Activated naive CD8-positive, alpha-beta T cell treated with anti-CD3 and anti-CD28 coated beads, Interleukin-2, amount 10 ng/mL, durations not matched to agents 7 days and 5 days (primary cell): ENCODE measurements around the gene YEATS2. TPM values are rescaled to one million over a fixed set of nuclear protein-coding genes. Genes with fewer than 3 reads are reported as not detected.
A peak's percentile ranks its signal among the peaks of the same experiment; 100 is the strongest.

Source experiments
- ATAC-seq: fragments of 150-1000 bp; cut with Tn5 transposase; one replicate; pipeline ENCODE4 v1.10.0; 2021; ENCODE audit warnings: low read depth, moderate library complexity
- POLR2A ChIA-PET: fragments of 350-600 bp; sonication (Branson Sonifier 250); formaldehyde crosslinking; loops from one replicate; lab custom pipeline; 2021; ENCODE audit warnings: antibody characterized with exemption; lab: Charles Lee
- DNase-seq: peaks from one replicate; pipeline ENCODE4 v3.0.0; 2021
- H3K27ac Mint-ChIP-seq: one replicate; pipeline ENCODE4 v1.8.0; 2022; ENCODE audit warnings: mild to moderate bottlenecking, mixed read lengths
- H3K27me3 Mint-ChIP-seq: one replicate; pipeline ENCODE4 v1.8.0; 2022; ENCODE audit warnings: mild to moderate bottlenecking, moderate library complexity, mixed read lengths
- H3K36me3 Mint-ChIP-seq: one replicate; pipeline ENCODE4 v1.8.0; 2021; ENCODE audit warnings: mild to moderate bottlenecking, mixed read lengths
- H3K4me1 Mint-ChIP-seq: one replicate; pipeline ENCODE4 v1.8.0; 2021; ENCODE audit warnings: mixed read lengths
- H3K4me3 Mint-ChIP-seq: one replicate; pipeline ENCODE4 v1.8.0; 2022; ENCODE audit warnings: mild to moderate bottlenecking, moderate library complexity, mixed read lengths
- H3K9me3 Mint-ChIP-seq: one replicate; pipeline ENCODE4 v1.8.0; 2021; ENCODE audit warnings: mixed read lengths
- total RNA-seq, 2 experiments: library from RNA; stranded (reverse); gene quantifications; one replicate each; pipeline ENCODE4 v1.2.3, GENCODE V29; 2021

The YEATS2 gene
- total RNA-seq, 2 experiments from 2014 or later: 49.7 to 52.7 TPM

GRCh38 chr3:183812761-183813445 lies 115.3 kb downstream of the YEATS2 start:
- DNase-seq (no peak), ATAC-seq (no peak)
- Mint-ChIP-seq H3K27me3 (no peaks in the 10 kb centered on the region), H3K9me3 (no peaks in the 10 kb centered on the region), H3K4me3 (no peak overlapping the region), H3K4me1 (peaks cover 17% of the 10 kb centered on the region), H3K36me3 (peaks cover 12% of the 10 kb centered on the region), H3K27ac (peak overlapping the region; percentile 16)
- POLR2A ChIA-PET: interaction anchor here (0.6 to 1.7 kb wide), 2 partner anchors 10 to 23 kb away, joined by 3 to 7 read pairs; no protein-coding TSS in a partner anchor

- no peak for ATAC-seq
- Mint-ChIP-seq H3K27me3 (no peaks in the 10 kb centered on the region), H3K4me1 (peaks cover 17% of the 10 kb centered on the region), H3K36me3 (peaks cover 7% of the 10 kb centered on the region), H3K9me3 (no peaks in the 10 kb centered on the region), H3K4me3 (no peak overlapping the region), H3K27ac (peak overlapping the region; percentile 75)
- no peak for DNase-seq
- POLR2A ChIA-PET: interaction anchor here (0.7 to 1.7 kb wide), 2 partner anchors 9 to 18 kb away, joined by 3 to 7 read pairs; no protein-coding TSS in a partner anchor
Measured at GRCh38 chr3:183814240-183814639, 116.6 kb downstream of the YEATS2 start.

- Mint-ChIP-seq H3K27me3 (no peaks in the 10 kb centered on the region), H3K4me3 (peak overlapping the region; percentile 29), H3K27ac (peak overlapping the region; percentile 75), H3K36me3 (peaks cover 4% of the 10 kb centered on the region), H3K9me3 (no peaks in the 10 kb centered on the region), H3K4me1 (peaks cover 17% of the 10 kb centered on the region)
- POLR2A ChIA-PET: interaction anchor here (0.9 to 1.5 kb wide), 4 partner anchors 10 to 118 kb away, joined by 3 to 5 read pairs (median 4); partner anchors contain the start of genes PARL and YEATS2
- ATAC-seq: peak; percentile 65
- no peak for DNase-seq
Measured at GRCh38 chr3:183815563-183815940, 118.0 kb downstream of the YEATS2 start.

DNA sequence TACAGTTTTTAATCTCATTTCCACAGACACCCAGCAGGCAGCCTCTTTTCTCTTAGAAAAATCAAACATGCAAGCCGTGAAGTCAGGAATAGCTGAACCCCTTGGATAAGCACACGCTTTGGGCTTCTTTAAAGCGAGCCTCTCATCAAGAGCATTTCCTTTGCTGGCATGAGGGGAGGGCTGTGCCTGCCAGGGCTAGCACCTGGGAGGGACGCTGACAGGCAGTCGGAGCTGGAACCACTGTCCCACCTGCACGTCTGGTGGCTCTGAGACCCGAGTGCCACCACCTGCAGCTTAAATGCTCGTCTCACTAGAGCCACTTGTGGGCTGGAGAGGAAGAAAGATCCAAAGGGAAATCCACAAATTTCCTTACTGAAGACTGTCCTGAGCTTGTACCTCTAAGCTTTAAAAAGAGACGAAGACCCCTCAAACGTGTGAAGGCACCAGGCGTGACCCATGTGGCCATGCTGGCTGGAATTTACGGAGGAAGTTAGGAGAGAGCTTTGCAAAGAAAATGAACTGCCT lies 118.4 kb downstream of the YEATS2 start:
- Mint-ChIP-seq H3K4me1 (peaks cover 17% of the 10 kb centered on the region), H3K36me3 (peaks cover 4% of the 10 kb centered on the region), H3K27ac (peak overlapping the region; percentile 75), H3K9me3 (no peaks in the 10 kb centered on the region), H3K4me3 (peak overlapping the region; percentile 29), H3K27me3 (no peaks in the 10 kb centered on the region)
- ATAC-seq (no peak), DNase-seq (no peak)
- POLR2A ChIA-PET: interaction anchor here (1.2 to 1.5 kb wide), 3 partner anchors 10 to 69 kb away, joined by 3 to 5 read pairs (median 4); partner anchors contain the start of gene PARL

- no peak for ATAC-seq
- Mint-ChIP-seq H3K9me3 (no peaks in the 10 kb centered on the region), H3K4me3 (no peak overlapping the region), H3K4me1 (peaks cover 17% of the 10 kb centered on the region), H3K27ac (no peak overlapping the region), H3K36me3 (peaks cover 4% of the 10 kb centered on the region), H3K27me3 (no peaks in the 10 kb centered on the region)
- no peak for DNase-seq
- POLR2A ChIA-PET: interaction anchor here (1.4 to 1.5 kb wide), 2 partner anchors 9 to 68 kb away, joined by 3 to 5 read pairs; partner anchors contain the start of gene PARL
Measured at GRCh38 chr3:183816681-183817510, 119.3 kb downstream of the YEATS2 start.

DNA sequence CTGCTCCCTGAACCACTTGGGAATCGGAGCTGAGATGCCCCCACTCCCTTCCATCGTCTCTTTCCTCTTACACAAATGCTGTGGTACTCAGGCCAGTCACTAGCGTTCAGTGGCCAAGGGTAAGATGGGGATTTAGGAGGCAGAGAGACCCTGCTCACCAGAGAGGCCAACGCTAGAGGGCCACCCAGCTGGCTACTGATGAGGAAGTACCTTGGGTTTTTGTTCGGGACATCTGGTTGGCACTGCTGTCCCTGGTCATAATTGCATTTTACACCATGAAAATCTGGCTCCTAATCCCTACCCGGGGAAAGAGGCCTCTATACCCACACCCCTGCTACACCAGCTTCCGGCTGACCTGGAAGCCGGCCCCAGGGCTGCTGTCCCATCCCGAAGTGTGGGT lies 120.0 kb downstream of the YEATS2 start:
- H3K4me1 Mint-ChIP-seq: peaks cover 17% of the 10 kb centered on the region
- POLR2A ChIA-PET: no interaction called here
- peaks cover 6% of the 10 kb centered on the region for H3K36me3 Mint-ChIP-seq
- no peaks in the 10 kb centered on the region for H3K27me3 Mint-ChIP-seq
- no peaks in the 10 kb centered on the region for H3K9me3 Mint-ChIP-seq
- no peak for ATAC-seq
- no peak overlapping the region for H3K27ac Mint-ChIP-seq
- no peak overlapping the region for H3K4me3 Mint-ChIP-seq
- DNase-seq: no peak

GRCh38 chr3:183818041-183818620 lies 120.5 kb downstream of the YEATS2 start:
- POLR2A ChIA-PET: no interaction called here

DNA sequence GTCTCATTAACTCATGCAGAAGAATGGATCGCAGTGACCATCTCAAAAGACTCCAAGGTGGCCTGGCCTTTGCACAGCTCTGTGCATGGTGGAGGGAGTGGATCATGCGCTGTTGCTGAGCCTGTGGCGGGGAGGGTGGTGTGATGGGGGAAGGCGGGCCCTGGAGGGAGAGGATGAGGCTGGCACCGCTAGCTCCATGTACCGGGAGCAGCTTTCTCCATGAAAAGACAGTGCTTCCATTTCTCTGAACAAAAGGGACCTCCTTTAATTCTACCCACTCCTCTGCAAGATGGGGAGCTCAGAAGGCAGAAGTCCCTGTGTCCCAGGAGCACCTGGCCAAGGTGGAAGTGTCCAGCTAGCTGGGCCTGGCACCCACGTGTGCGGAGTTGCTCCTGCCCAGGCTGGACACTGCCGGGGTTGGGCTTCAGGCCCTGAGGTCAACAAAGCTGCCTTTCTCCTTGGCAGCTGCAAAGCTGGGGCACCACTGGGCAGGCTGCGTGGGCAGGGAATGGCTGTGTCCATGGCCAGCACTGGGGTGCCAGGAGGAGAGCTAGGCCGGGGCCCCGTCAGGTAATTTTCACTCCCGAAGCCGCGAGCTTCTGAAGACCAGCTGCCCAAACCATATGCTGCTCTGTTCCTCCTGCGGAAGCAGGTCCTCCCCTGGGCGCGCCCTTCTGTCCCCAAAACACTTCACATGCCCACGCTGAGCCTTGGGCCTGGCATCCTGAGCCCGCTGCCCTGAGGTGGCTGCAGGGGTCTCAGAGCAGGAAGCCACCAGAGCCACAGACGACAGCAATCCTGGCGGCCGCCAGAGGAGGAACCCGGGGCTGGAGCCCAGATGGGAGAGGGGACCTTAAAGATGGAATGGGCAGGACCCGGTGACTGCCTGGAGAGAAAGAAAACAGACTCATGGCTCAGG lies 121.4 kb downstream of the YEATS2 start:
- Mint-ChIP-seq H3K9me3 (no peaks in the 10 kb centered on the region), H3K27me3 (peaks cover 3% of the 10 kb centered on the region), H3K27ac (peak overlapping the region; percentile 38), H3K4me1 (peaks cover 19% of the 10 kb centered on the region), H3K4me3 (no peak overlapping the region), H3K36me3 (peaks cover 4% of the 10 kb centered on the region)
- POLR2A ChIA-PET: no interaction called here
- ATAC-seq: no peak
- no peak for DNase-seq

More at GRCh38 chr3:183818041-183818620, 120.5 kb downstream of the YEATS2 start:
- Mint-ChIP-seq H3K36me3 (peaks cover 4% of the 10 kb centered on the region), H3K27ac (no peak overlapping the region), H3K9me3 (no peaks in the 10 kb centered on the region), H3K4me3 (no peak overlapping the region), H3K27me3 (no peaks in the 10 kb centered on the region), H3K4me1 (peaks cover 17% of the 10 kb centered on the region)
- ATAC-seq: no peak
- DNase-seq: no peak

DNA sequence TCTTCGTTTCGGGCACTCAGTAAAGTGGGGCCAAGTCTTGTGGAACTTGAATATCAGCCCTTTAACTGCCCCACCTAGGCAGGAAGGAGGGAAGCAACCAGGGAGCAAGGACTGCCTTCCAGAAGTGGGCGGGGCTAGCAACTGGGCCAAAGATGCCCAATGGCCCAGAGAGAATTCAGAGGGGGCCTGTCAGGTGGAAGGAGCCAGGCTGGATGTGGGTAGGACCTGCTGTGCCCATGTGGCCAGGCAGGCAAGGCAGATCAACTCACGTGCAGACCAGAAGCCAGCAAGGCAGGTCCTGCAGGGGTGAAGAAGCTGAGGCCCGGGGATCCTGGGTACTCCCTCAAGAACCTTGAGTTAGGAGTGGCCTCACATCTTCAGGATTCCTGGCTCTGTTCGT lies 122.2 kb downstream of the YEATS2 start:
- POLR2A ChIA-PET: no interaction called here
- Mint-ChIP-seq H3K27me3 (peaks cover 5% of the 10 kb centered on the region), H3K27ac (no peak overlapping the region), H3K9me3 (no peaks in the 10 kb centered on the region), H3K4me1 (peaks cover 21% of the 10 kb centered on the region), H3K4me3 (no peak overlapping the region), H3K36me3 (peaks cover 2% of the 10 kb centered on the region)
- ATAC-seq (no peak), DNase-seq (no peak)

DNA sequence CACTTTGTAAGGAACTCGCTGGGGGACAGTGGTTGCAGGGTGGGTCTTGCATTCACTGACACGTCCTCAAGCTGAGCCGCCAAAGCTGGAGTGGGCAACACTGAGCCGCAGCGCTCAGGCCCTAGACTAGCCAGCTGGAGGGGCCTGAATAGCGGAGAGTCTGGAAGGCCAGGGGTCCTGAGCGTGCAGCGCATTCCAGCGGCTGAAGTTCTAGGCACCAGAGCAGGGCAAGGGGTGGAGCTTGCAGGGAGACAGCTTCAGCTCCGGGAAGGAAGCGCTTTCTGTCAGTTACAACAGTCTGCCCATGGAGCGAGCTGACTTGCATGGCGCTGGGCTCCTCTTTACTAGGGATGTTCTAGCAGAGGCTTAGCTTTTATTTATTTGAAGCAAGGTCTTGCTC lies 125.0 kb downstream of the YEATS2 start:
- no peak overlapping the region for H3K27ac Mint-ChIP-seq
- peaks cover 2% of the 10 kb centered on the region for H3K36me3 Mint-ChIP-seq
- H3K27me3 Mint-ChIP-seq: peaks cover 5% of the 10 kb centered on the region
- DNase-seq (no peak), ATAC-seq (no peak)
- no peak overlapping the region for H3K4me3 Mint-ChIP-seq
- POLR2A ChIA-PET: interaction anchor here (0.6 to 2.8 kb wide), 2 partner anchors 9 to 45 kb away, joined by 3 to 7 read pairs; no protein-coding TSS in a partner anchor
- H3K4me1 Mint-ChIP-seq: peaks cover 8% of the 10 kb centered on the region
- H3K9me3 Mint-ChIP-seq: no peaks in the 10 kb centered on the region

- Mint-ChIP-seq H3K4me1 (peaks cover 8% of the 10 kb centered on the region), H3K36me3 (peaks cover 2% of the 10 kb centered on the region), H3K27ac (no peak overlapping the region), H3K4me3 (peak overlapping the region; percentile 69), H3K27me3 (peaks cover 5% of the 10 kb centered on the region), H3K9me3 (no peaks in the 10 kb centered on the region)
- ATAC-seq (no peak), DNase-seq (no peak)
- POLR2A ChIA-PET: interaction anchor here (2.8 kb wide), 1 partner anchor 10 kb away, joined by 7 read pairs; no protein-coding TSS in a partner anchor
Measured at GRCh38 chr3:183823963-183824362, 126.4 kb downstream of the YEATS2 start.
